Caco-2 (cell line): ENCODE data around the gene LAMTOR1. TPM values are rescaled to one million over a fixed set of nuclear protein-coding genes. Genes with fewer than 3 reads are reported as not detected.

Source experiments
- BruUV-seq: library from RNA; stranded (reverse); fragments of 400-500 nt; replicated peaks from 2 replicates; lab custom pipeline; 2021; lab: Mats Ljungman, UMichigan
- CTCF ChIA-PET: fragments of 300-600 bp; sonication (Branson Sonifier 250); formaldehyde crosslinking; loops from one replicate; lab custom pipeline; 2022; ENCODE audit warnings: antibody characterized with exemption; lab: Charles Lee
- POLR2A ChIA-PET: fragments of 300-600 bp; sonication (Branson Sonifier 250); formaldehyde crosslinking; loops from one replicate; lab custom pipeline; 2022; ENCODE audit warnings: antibody characterized with exemption; lab: Charles Lee
- DNase-seq, 2 experiments: peaks; one replicate each; pipeline versions ENCODE4 v3.0.0 to v3.0.0-alpha.2; 2020 to 2022
- H3K27me3 ChIP-seq: replicated peaks from 2 replicates; pipeline ENCODE4 v1.6.0; 2011; ENCODE audit warnings: low read length; ENCODE audit not compliant: control insufficient read depth, insufficient read depth
- H3K36me3 ChIP-seq: 2 replicates; pipeline ENCODE4 v1.5.1; 2011; ENCODE audit warnings: low read length; ENCODE audit not compliant: control insufficient read depth, insufficient read depth
- H3K4me1 ChIP-seq: fragments of 250-450 bp; sonication (Bioruptor Pico); 2 replicates; pipeline ENCODE4 v1.5.1; 2020; ENCODE audit warnings: mild to moderate bottlenecking
- H3K4me3 ChIP-seq: 2 replicates; pipeline ENCODE4 v1.5.1; 2011; ENCODE audit warnings: low read depth, mild to moderate bottlenecking, control low read depth, low read length
- H3K9me3 ChIP-seq: fragments of 250-450 bp; sonication (Bioruptor Pico); 2 replicates; pipeline ENCODE4 v1.5.1; 2020; ENCODE audit warnings: mild to moderate bottlenecking, moderate library complexity
- H3K27ac Mint-ChIP-seq: one replicate; pipeline ENCODE4 v1.8.0; 2022; ENCODE audit warnings: mixed read lengths; ENCODE audit not compliant: unreplicated experiment
- H3K27me3 Mint-ChIP-seq: one replicate; pipeline ENCODE4 v1.8.0; 2022; ENCODE audit warnings: mixed read lengths; ENCODE audit not compliant: insufficient read depth, unreplicated experiment
- H3K36me3 Mint-ChIP-seq: one replicate; pipeline ENCODE4 v1.8.0; 2022; ENCODE audit warnings: mild to moderate bottlenecking, mixed read lengths; ENCODE audit not compliant: insufficient read depth, unreplicated experiment
- H3K4me1 Mint-ChIP-seq: one replicate; pipeline ENCODE4 v1.8.0; 2022; ENCODE audit warnings: low read depth, mixed read lengths; ENCODE audit not compliant: unreplicated experiment
- H3K4me3 Mint-ChIP-seq: one replicate; pipeline ENCODE4 v1.8.0; 2022; ENCODE audit warnings: mild to moderate bottlenecking, moderate library complexity, mixed read lengths; ENCODE audit not compliant: unreplicated experiment
- H3K9me3 Mint-ChIP-seq: one replicate; pipeline ENCODE4 v1.8.0; 2022; ENCODE audit warnings: mixed read lengths; ENCODE audit not compliant: unreplicated experiment
- CTCF ChIP-seq, 2 experiments: fragments of 200-600 bp in 1 of 2; IDR thresholded peaks; 1 replicate in 1 of 2; 2 replicates in 1 of 2; pipeline versions ENCODE4 v1.5.1 to v1.8.0; 2011 to 2022; ENCODE audit warnings: antibody characterized with exemption in 1 of 2, control low read depth in 1 of 2, inconsistent platforms in 1 of 2, low read depth in 1 of 2, low read length in 1 of 2, mild to moderate bottlenecking in 1 of 2, moderate library complexity in 1 of 2; ENCODE audit not compliant: insufficient read depth in 1 of 2, severe bottlenecking in 1 of 2, unreplicated experiment in 1 of 2
- intact Hi-C: fragments of 100-400 bp; cut with micrococcal nuclease; formaldehyde crosslinking; loops from one replicate; pipeline ENCODE4 v1.10.0; 2022; ENCODE audit not compliant: unreplicated experiment
- total RNA-seq: library from RNA; stranded (reverse); gene quantifications from 2 replicates; pipeline ENCODE4 v1.2.3, GENCODE V29; 2022

The LAMTOR1 gene
- total RNA-seq, 1 experiment from 2014 or later: 170 TPM

GRCh38 chr11:72084076-72084475 is 19.0 kb downstream of the LAMTOR1 start:
- Mint-ChIP-seq H3K27ac (no peak overlapping the region), H3K36me3 (peaks cover 11% of the 10 kb centered on the region), H3K4me3 (no peak overlapping the region), H3K27me3 (no peaks in the 10 kb centered on the region), H3K9me3 (no peaks in the 10 kb centered on the region), H3K4me1 (peaks cover 22% of the 10 kb centered on the region)
- TF ChIP-seq CTCF (IDR thresholded peaks at IDR 0.05; ENCODE audit: insufficient read depth in 1 of 2, low read depth in 1 of 2, low read length in 1 of 2, severe bottlenecking in 1 of 2, unreplicated experiment in 1 of 2): no peak
- ChIA-PET POLR2A (no interaction called here), CTCF (interaction anchor here (4.7 kb wide), 1 partner anchor 59 kb away, joined by 43 read pairs; no protein-coding TSS in a partner anchor)
- H3K27me3 ChIP-seq: no peaks in the 10 kb centered on the region
- no peaks in the 10 kb centered on the region for H3K9me3 ChIP-seq
- no TSS peak for BruUV-seq
- intact Hi-C loops: loop anchor here (5.0 kb wide), 1 partner anchor 348 kb away; the partner anchor contains the start of gene CLPB
- no peaks in the 10 kb centered on the region for H3K36me3 ChIP-seq
- DNase-seq: no peak
- H3K4me1 ChIP-seq: peaks cover 12% of the 10 kb centered on the region
- no peak overlapping the region for H3K4me3 ChIP-seq

DNA sequence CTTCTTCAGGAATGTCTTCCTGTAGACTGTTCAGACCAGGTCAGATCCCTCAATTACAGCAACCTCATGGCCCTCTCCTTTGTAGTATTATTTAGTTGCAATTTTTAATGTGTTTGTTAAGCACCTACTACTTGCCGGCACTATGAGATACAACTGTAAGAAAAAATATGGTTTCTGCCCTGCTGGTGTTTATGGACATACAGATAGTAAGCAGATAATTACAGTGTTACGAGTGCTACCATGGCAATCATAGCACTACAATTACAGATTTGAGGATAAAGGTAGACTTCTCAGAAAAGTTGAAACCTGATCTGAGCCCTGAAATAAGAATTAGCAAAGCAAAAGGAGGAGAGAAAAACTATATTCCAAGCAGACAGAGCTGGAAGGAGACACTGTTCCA is 19.7 kb downstream of the LAMTOR1 start:
- no TSS peak for BruUV-seq
- no peak overlapping the region for H3K4me3 ChIP-seq
- peaks cover 18% of the 10 kb centered on the region for H3K4me1 ChIP-seq
- ChIA-PET POLR2A (no interaction called here), CTCF (interaction anchor here (4.7 kb wide), 1 partner anchor 58 kb away, joined by 43 read pairs; no protein-coding TSS in a partner anchor)
- no peaks in the 10 kb centered on the region for H3K27me3 Mint-ChIP-seq
- DNase-seq: no peak
- H3K27ac Mint-ChIP-seq: no peak overlapping the region
- intact Hi-C loops: loop anchor here (5.0 kb wide), 1 partner anchor 349 kb away; the partner anchor contains the start of gene CLPB
- no peaks in the 10 kb centered on the region for H3K27me3 ChIP-seq
- no peak for TF ChIP-seq CTCF (IDR thresholded peaks at IDR 0.05; ENCODE audit: insufficient read depth in 1 of 2, low read depth in 1 of 2, low read length in 1 of 2, severe bottlenecking in 1 of 2, unreplicated experiment in 1 of 2)
- H3K4me1 Mint-ChIP-seq: peaks cover 27% of the 10 kb centered on the region
- no peaks in the 10 kb centered on the region for H3K9me3 ChIP-seq
- H3K36me3 ChIP-seq: no peaks in the 10 kb centered on the region
- H3K36me3 Mint-ChIP-seq: peaks cover 11% of the 10 kb centered on the region
- no peak overlapping the region for H3K4me3 Mint-ChIP-seq
- no peaks in the 10 kb centered on the region for H3K9me3 Mint-ChIP-seq

- no TSS peak for BruUV-seq
- no peak for TF ChIP-seq CTCF (IDR thresholded peaks at IDR 0.05; ENCODE audit: insufficient read depth in 1 of 2, low read depth in 1 of 2, low read length in 1 of 2, severe bottlenecking in 1 of 2, unreplicated experiment in 1 of 2)
Measured at GRCh38 chr11:72081821-72082453, 21.2 kb downstream of the LAMTOR1 start.

More at GRCh38 chr11:72081821-72082453, 21.2 kb downstream of the LAMTOR1 start:
- Histone ChIP-seq H3K9me3 (no peaks in the 10 kb centered on the region), H3K36me3 (no peaks in the 10 kb centered on the region), H3K4me1 (peaks cover 19% of the 10 kb centered on the region), H3K27me3 (no peaks in the 10 kb centered on the region), H3K4me3 (no peak overlapping the region)
- peak overlapping the region; percentile 99 for H3K27ac Mint-ChIP-seq
- peak overlapping the region; percentile 86 for H3K4me3 Mint-ChIP-seq
- intact Hi-C loops: loop anchor here (2.0 to 5.0 kb wide), 2 partner anchors 57 to 350 kb away; partner anchors contain the start of gene CLPB
- ChIA-PET CTCF (interaction anchor here (1.2 to 1.7 kb wide), 2 partner anchors 10 to 57 kb away, joined by 10 to 16 read pairs; no protein-coding TSS in a partner anchor), POLR2A (interaction anchor here (0.5 to 2.0 kb wide), 4 partner anchors 25 to 275 kb away, joined by 3 to 15 read pairs (median 9); partner anchors contain the start of gene ANAPC15)
- DNase-seq: peak in 1 of 2 experiments; percentile 51
- H3K27me3 Mint-ChIP-seq: no peaks in the 10 kb centered on the region
- H3K36me3 Mint-ChIP-seq: peaks cover 11% of the 10 kb centered on the region
- H3K9me3 Mint-ChIP-seq: no peaks in the 10 kb centered on the region
- peaks cover 28% of the 10 kb centered on the region for H3K4me1 Mint-ChIP-seq
